Psoas muscle (tissue), 8 donors: ENCODE data around the gene PON1. TPM values are rescaled to one million over a fixed set of nuclear protein-coding genes. Genes with fewer than 3 reads are reported as not detected.

ENCODE experiments used
- ATAC-seq, 4 donors: fragments of 200-7000 bp; cut with Tn5 transposase; one replicate each; pipeline ENCODE4 v1.9.1; 2020; ENCODE audit warnings: moderate library complexity in 3 of 4, mild to moderate bottlenecking in 2 of 4
- DNase-seq, 2 donors: peaks; one replicate each; pipeline ENCODE4 v3.0.0-alpha.2; 2020
- H3K27ac ChIP-seq: fragments of 200-600 bp; one replicate; pipeline ENCODE4 v1.8.0; 2022
- H3K27me3 ChIP-seq, 3 donors: fragments of 200-600 bp in 1 of 3; one replicate each; pipeline versions ENCODE4 v1.6.1 to v1.8.0; 2013 to 2022; ENCODE audit warnings: low read length in 2 of 3, mild to moderate bottlenecking in 2 of 3, moderate library complexity in 1 of 3; ENCODE audit not compliant: insufficient read depth in 3 of 3
- H3K36me3 ChIP-seq, 2 donors: fragments of 200-600 bp in 1 of 2; one replicate each; pipeline versions ENCODE4 v1.6.1 to v1.8.0; 2013 to 2022; ENCODE audit warnings: low read depth in 1 of 2, mild to moderate bottlenecking in 1 of 2, moderate library complexity in 1 of 2; ENCODE audit not compliant: insufficient read depth in 1 of 2
- H3K4me1 ChIP-seq: fragments of 200-600 bp; one replicate; pipeline ENCODE4 v1.8.0; 2022
- H3K4me3 ChIP-seq: fragments of 200-600 bp; one replicate; pipeline ENCODE4 v1.8.0; 2022; ENCODE audit warnings: mild to moderate bottlenecking
- H3K9me3 ChIP-seq: fragments of 200-600 bp; one replicate; pipeline ENCODE4 v1.8.0; 2022
- WGBS, 3 donors: extraction: QIAGEN DNeasy Blood & Tissue Kit; methylation state at CpG; one replicate each; pipeline versions ENCODE4 v1.1.6 to v1.1.7; 2013; 5-methylcytosine and 5-hydroxymethylcytosine counted together
- intact Hi-C, 2 donors: fragments of 100-400 bp; cut with DNase I; formaldehyde crosslinking; loops; one replicate each; pipeline versions ENCODE4 v1.11.0 to v1.14.2; 2022
- long read RNA-seq, 2 donors: library from polyadenylated mRNA; unstranded; transcript quantifications; one replicate each; pipeline ENCODE4 v2.0.0, GENCODE V29; 2021
- polyA plus RNA-seq, 3 donors: library from polyadenylated mRNA; stranded (reverse); fragments of 200-250 nt; gene quantifications; one replicate each; pipeline ENCODE4 v1.2.3, GENCODE V29; 2013
- total RNA-seq, 4 donors: library from RNA; stranded (reverse); fragmentation: NEBNext Ultra II Directional in 2 of 4; extraction: Animal tissue kit (Norgen Biotek cat#: 25700) in 2 of 4; gene quantifications; one replicate each; pipeline versions ENCODE4 v1.2.1 to v1.2.4, GENCODE V29; 2021 to 2023
- TF ChIP-seq, protein P1 (sequence below): fragments of 200-600 bp; IDR thresholded peaks from one replicate; pipeline ENCODE4 v1.8.0; 2022; ENCODE audit warnings: antibody characterized with exemption
- donor health status: healthy with polysubstance abuse.
- donor health status: DM: no; HTN: no; CAD: no; lungs with moderate emphysema.
- donor health status: Bipolar disorder and iron deficiency.
- donor health status: healthy.
- donor health status: DM: yes; HTN: yes; CAD: no.
- donor health status: DM: no; HTN: no; CAD: no.
- donor health status: DM: no; HTN: no; CAD: no.
- donor health status: DM: yes; HTN: yes; CAD: no.

Gene PON1
- not detected for total RNA-seq
- under 1 TPM in 2 of 3 donors, not detected in 1; 0.04 to 0.10 TPM for polyA plus RNA-seq
- long read RNA-seq, donor 1 = 0 reads
- long read RNA-seq, donor 2 = 0 reads

DNA sequence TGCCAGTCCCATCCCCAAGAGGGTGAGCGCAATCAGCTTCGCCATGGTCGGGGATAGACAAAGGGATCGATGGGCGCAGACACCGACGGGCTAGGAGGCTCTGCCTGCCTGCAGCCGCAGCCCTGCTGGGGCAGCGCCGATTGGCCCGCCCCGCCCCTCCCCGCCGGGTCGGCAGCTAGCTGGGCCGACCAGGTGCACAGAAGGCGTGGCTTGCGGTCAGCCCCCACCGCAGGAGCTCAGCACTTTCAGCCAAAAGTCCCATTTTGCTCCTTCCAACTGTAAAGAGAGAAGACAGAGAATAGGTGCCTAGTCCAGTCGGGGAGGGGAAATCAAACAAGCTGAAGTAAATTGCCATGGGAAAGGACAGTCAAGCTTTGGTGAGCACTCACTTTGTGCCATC is at the start of gene PON1:
PON1 (minus strand) TSS at position 102 of the 400 bp plus-strand sequence; CDS start at position 45, 57 bp downstream.
- intact Hi-C loops = no loop called here
- DNase-seq (no peak), ATAC-seq (no peak)
- no peaks in the 10 kb centered on the region for H3K9me3 ChIP-seq
- H3K27me3 ChIP-seq = peaks cover 0 to 3% (median 2%) of the 10 kb centered on the region in 3 donors
- no peaks in the 10 kb centered on the region for H3K36me3 ChIP-seq
- no peak within 1 kb of the TSS for H3K27ac ChIP-seq
- H3K4me1 ChIP-seq = no peaks in the 10 kb centered on the region
- TF ChIP-seq, protein P1, sequence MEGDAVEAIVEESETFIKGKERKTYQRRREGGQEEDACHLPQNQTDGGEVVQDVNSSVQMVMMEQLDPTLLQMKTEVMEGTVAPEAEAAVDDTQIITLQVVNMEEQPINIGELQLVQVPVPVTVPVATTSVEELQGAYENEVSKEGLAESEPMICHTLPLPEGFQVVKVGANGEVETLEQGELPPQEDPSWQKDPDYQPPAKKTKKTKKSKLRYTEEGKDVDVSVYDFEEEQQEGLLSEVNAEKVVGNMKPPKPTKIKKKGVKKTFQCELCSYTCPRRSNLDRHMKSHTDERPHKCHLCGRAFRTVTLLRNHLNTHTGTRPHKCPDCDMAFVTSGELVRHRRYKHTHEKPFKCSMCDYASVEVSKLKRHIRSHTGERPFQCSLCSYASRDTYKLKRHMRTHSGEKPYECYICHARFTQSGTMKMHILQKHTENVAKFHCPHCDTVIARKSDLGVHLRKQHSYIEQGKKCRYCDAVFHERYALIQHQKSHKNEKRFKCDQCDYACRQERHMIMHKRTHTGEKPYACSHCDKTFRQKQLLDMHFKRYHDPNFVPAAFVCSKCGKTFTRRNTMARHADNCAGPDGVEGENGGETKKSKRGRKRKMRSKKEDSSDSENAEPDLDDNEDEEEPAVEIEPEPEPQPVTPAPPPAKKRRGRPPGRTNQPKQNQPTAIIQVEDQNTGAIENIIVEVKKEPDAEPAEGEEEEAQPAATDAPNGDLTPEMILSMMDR = no peak
- 45 to 64% (median 63%) methylated on average over 19 to 20 of the region's 20 CpGs for WGBS, 3 donors
- H3K4me3 ChIP-seq = no peak within 1 kb of the TSS

GRCh38 chr7:95373323-95373722 is 49.0 kb upstream of the PON1 start:
- ATAC-seq (no peak), DNase-seq (no peak)
- Histone ChIP-seq H3K4me3 (no peak overlapping the region), H3K9me3 (no peaks in the 10 kb centered on the region), H3K27ac (no peak overlapping the region), H3K36me3 (no peaks in the 10 kb centered on the region), H3K27me3 (no peaks in the 10 kb centered on the region), H3K4me1 (no peaks in the 10 kb centered on the region)
- WGBS, 3 donors = 81 to 92% (median 82%) methylated on average over 4 of the region's 4 CpGs
- TF ChIP-seq, protein P1 = no peak
- intact Hi-C loops = no loop called here

DNA sequence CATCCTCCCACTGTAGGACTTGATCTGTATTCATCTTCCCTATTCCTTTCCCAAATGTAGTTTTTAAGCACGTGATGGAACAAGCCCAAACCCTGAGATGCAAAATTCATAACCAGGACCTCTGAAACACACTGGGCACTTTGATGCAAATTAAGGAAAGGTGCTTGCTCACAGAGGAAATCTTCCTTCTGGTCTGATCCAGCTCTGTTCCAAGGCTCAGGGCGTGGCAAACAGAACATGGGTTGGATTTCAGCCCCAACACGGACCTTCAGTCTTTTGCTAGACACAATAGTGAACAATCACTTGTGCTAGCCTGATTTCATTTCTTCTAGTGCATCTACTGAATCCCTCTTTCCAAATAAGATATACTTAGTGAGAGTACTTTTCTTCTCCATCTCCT is 43.9 kb upstream of the PON1 start:
- TF ChIP-seq, protein P1 = no peak
- H3K9me3 ChIP-seq = no peaks in the 10 kb centered on the region
- DNase-seq (no peak), ATAC-seq (no peak)
- H3K36me3 ChIP-seq = no peaks in the 10 kb centered on the region
- no peak overlapping the region for H3K4me3 ChIP-seq
- no peaks in the 10 kb centered on the region for H3K27me3 ChIP-seq
- 73 to 82% (median 78%) methylated on average over 3 of the region's 3 CpGs for WGBS, 3 donors
- H3K27ac ChIP-seq = no peak overlapping the region
- H3K4me1 ChIP-seq = no peaks in the 10 kb centered on the region
- intact Hi-C loops = no loop called here

GRCh38 chr7:95367606-95368005 is 43.3 kb upstream of the PON1 start:
- 92 to 95% (median 94%) methylated on average over 1 of the region's 1 CpG for WGBS, 3 donors
- Histone ChIP-seq H3K27ac (no peak overlapping the region), H3K4me3 (no peak overlapping the region), H3K9me3 (no peaks in the 10 kb centered on the region), H3K4me1 (no peaks in the 10 kb centered on the region), H3K36me3 (no peaks in the 10 kb centered on the region), H3K27me3 (no peaks in the 10 kb centered on the region)
- intact Hi-C loops = no loop called here
- ATAC-seq = no peak
- no peak for DNase-seq
- TF ChIP-seq, protein P1 = no peak

- Histone ChIP-seq H3K4me1 (no peaks in the 10 kb centered on the region), H3K27ac (no peak overlapping the region), H3K9me3 (no peaks in the 10 kb centered on the region), H3K27me3 (no peaks in the 10 kb centered on the region), H3K4me3 (no peak overlapping the region), H3K36me3 (no peaks in the 10 kb centered on the region)
- TF ChIP-seq, protein P1 = no peak
- DNase-seq = no peak
- WGBS, 3 donors = 95 to 100% (median 97%) methylated on average over 1 of the region's 1 CpG
- intact Hi-C loops = no loop called here
- no peak for ATAC-seq
Observed at GRCh38 chr7:95365151-95365550, 40.8 kb upstream of the PON1 start.
